MM.1S (cell line): ENCODE measurements around the gene IRS1.

Experiments
- CTCF ChIP-seq: fragments of 300-600 bp; sonication (generic); IDR thresholded peaks from 2 replicates; pipeline ENCODE4 v1.5.1; 2016; ENCODE audit warnings: antibody characterized with exemption, low read length, mixed read lengths
- EZH2 ChIP-seq: fragments of 300-600 bp; sonication (generic); optimal IDR thresholded peaks from 2 replicates; pipeline ENCODE3; 2017; ENCODE audit warnings: low read depth, mild to moderate bottlenecking, antibody characterized with exemption, low read length, mixed read lengths
- EZH2phosphoT487 ChIP-seq: fragments of 300-600 bp; sonication (generic); IDR thresholded peaks from 2 replicates; pipeline ENCODE4 v1.6.1; 2018; ENCODE audit warnings: antibody characterized with exemption, low read length

DNA sequence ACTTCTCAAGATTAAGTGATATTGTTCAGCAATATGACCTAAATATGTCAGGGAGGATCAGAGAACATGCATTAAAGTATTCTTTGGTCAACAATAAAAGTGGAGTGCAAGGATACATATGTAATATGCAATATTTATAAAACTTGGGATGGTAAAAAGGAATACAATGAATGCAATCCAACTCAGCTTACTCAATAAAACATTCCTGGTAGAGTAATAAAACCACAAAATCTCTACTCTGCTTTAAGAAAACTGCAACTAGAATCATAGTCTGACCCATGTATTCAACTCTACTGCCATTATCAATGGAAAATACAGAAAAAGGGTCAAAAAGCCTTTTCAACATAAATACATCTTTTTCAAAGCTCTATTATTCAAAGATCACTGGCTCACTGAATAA is 11.6 kb downstream of the IRS1 start:
- TF ChIP-seq CTCF (no peak), EZH2phosphoT487 (no peak), EZH2 (no peak)
